ENCODE data around the gene AACS. TPM values are rescaled to one million over a fixed set of nuclear protein-coding genes. Genes with fewer than 3 reads are reported as not detected.
"Not testable (repeated sequence)": the region's sequence is repeated elsewhere in the genome, so short reads cannot be mapped to it uniquely, and the experiment has no call there.

The AACS gene
- total RNA-seq, 1 experiment from 2014 or later = 16.0 TPM

GRCh38 chr12:125074294-125074693 lies 9.1 kb downstream of the AACS start:
- not testable (repeated sequence) for DNase-seq, H3K36me3 ChIP-seq, H3K27me3 ChIP-seq, H3K4me3 ChIP-seq, H3K9me3 ChIP-seq

GRCh38 chr12:125076103-125076502 lies 10.9 kb downstream of the AACS start:
- no peaks in the 10 kb centered on the region for H3K9me3 ChIP-seq
- H3K27me3 ChIP-seq = no peaks in the 10 kb centered on the region
- H3K4me3 ChIP-seq = no peak overlapping the region
- H3K36me3 ChIP-seq = peaks cover 3% of the 10 kb centered on the region; the same call in 1 of the 2 replicates
- DNase-seq = no peak

DNA sequence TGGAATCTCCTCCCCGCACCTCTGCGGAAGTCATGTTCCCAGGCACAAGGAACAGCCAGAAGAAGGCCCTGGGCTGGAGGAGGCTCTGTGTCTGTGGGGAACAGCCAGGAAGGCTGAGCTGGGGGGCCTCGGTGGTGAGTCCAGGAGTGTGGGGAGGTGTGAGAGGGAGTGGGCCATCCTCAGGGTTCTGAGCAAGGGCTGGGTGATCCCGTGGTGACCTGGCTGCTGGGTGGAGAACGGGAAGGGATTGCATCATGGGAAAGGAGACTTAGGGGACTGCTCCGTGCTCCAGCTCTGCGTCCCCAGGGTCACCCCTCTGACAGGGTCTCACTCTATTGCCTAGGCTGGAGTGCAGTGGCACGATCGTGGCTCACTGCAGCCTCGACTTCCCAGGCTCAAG lies 13.8 kb downstream of the AACS start:
- Histone ChIP-seq H3K9me3 (no peaks in the 10 kb centered on the region), H3K36me3 (peaks cover 3% of the 10 kb centered on the region; the same call in 1 of the 2 replicates), H3K4me3 (no peak overlapping the region), H3K27me3 (no peaks in the 10 kb centered on the region)
- no peak for DNase-seq

DNA sequence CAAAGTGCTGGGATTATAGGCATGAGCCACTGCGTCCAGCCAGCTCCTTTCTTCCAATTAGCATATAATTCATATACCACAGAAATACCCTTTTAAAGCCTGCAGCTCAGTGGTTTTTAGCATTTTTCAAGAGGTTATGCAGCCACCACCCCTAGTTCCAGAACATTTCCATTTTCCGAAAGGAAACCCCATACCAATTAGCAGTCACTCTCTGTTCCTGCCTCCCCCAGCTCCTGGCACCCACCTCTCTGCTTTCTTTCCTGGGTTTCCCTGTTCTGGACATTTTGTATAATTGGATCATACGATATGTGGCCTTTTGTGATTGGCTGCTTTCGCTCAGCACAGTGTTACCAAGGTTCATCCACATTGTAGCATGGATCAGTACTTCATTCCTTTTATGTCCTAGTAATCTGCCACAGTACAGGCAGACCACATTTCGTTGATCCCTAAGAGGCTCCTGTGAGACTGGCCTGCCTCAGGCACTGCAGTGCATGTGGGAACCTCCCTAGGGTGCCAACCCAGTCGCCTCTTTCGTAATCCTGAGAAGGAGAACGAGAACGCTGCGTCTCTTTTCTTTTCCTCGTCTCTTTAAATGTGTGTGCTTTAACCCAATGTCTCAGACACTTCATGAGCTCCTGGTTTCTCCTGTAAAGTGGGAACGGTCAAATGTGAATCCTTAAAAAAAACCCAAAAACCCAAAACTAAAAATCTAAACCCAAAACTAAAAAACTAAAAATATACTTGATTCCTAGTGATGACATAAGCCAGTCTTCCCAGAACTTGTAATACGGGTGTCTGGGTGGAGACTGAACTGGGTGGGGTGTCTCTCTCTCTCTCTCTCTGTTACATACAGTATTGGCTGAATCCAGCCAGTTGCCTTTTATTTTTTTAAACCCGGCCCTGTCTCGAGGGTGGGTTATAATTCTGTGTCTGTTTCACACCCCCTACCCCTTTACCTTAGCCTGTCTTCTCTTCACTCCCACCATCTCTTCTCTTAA lies 14.7 kb downstream of the AACS start:
- Histone ChIP-seq H3K9me3 (no peaks in the 10 kb centered on the region), H3K36me3 (peaks cover 3% of the 10 kb centered on the region; the same call in 1 of the 2 replicates), H3K4me3 (no peak overlapping the region), H3K27me3 (no peaks in the 10 kb centered on the region)
- DNase-seq = no peak

GRCh38 chr12:125081427-125081826 lies 16.2 kb downstream of the AACS start:
- Histone ChIP-seq H3K4me3 (no peak overlapping the region), H3K36me3 (0 out of 2 replicates have a peak, but pooled peaks cover 2% of the 10 kb centered on the region), H3K9me3 (no peaks in the 10 kb centered on the region), H3K27me3 (no peaks in the 10 kb centered on the region)
- no peak for DNase-seq

GRCh38 chr12:125083072-125083471 lies 17.8 kb downstream of the AACS start:
- no peak for DNase-seq
- no peaks in the 10 kb centered on the region for H3K27me3 ChIP-seq
- H3K4me3 ChIP-seq = no peak overlapping the region
- no peaks in the 10 kb centered on the region for H3K36me3 ChIP-seq
- H3K9me3 ChIP-seq = no peaks in the 10 kb centered on the region

DNA sequence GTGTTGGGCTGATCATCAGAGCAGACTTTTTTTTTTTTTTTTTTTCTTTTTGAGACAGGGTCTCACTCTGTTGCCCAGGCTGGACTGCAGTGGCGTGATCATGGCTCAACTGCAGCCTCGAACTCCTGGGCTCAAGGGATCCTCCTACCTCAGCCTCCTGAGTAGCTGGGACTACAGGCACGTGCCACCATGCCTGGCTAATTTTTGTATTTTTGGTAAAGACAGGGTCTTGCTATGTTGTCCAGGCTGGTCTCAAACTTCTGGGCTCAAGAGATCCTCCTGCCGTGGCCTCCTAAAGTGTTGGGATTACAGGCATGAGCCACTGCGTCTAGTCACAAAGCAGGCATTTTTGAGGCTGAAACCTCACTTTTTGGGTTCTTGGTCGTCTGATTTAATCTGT lies 23.0 kb downstream of the AACS start:
- not testable (repeated sequence) for H3K36me3 ChIP-seq, H3K4me3 ChIP-seq, DNase-seq, H3K27me3 ChIP-seq, H3K9me3 ChIP-seq

DNA sequence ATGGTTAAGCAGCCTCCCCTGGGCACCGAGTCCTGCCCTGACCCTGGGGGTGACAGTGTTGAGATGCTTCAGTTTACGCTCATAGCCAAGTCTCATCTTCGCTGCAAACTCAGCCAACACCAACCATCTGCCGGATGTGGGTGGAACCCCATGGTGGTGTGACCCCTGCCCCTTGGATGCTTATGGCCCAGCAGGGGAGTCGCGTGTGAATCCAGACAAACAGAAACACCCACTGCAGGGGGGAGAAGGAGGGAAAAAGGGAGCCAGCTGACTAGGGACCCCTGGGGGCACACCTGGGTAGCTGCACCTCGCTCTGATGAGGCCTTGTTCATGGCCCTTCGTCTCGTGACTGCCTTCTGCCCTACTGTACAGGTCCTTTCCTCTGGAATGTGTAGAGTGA lies 23.8 kb downstream of the AACS start:
- Histone ChIP-seq H3K27me3 (no peaks in the 10 kb centered on the region), H3K36me3 (no peaks in the 10 kb centered on the region), H3K4me3 (no peak overlapping the region), H3K9me3 (no peaks in the 10 kb centered on the region)
- no peak for DNase-seq

GRCh38 chr12:125089626-125090025 lies 24.4 kb downstream of the AACS start:
- H3K9me3 ChIP-seq = no peaks in the 10 kb centered on the region
- no peak for DNase-seq
- no peak overlapping the region for H3K4me3 ChIP-seq
- no peaks in the 10 kb centered on the region for H3K27me3 ChIP-seq
- H3K36me3 ChIP-seq = no peaks in the 10 kb centered on the region

GRCh38 chr12:125090437-125090836 lies 25.2 kb downstream of the AACS start:
- H3K4me3 ChIP-seq = no peak overlapping the region
- H3K36me3 ChIP-seq = no peaks in the 10 kb centered on the region
- DNase-seq = no peak
- no peaks in the 10 kb centered on the region for H3K27me3 ChIP-seq
- no peaks in the 10 kb centered on the region for H3K9me3 ChIP-seq

DNA sequence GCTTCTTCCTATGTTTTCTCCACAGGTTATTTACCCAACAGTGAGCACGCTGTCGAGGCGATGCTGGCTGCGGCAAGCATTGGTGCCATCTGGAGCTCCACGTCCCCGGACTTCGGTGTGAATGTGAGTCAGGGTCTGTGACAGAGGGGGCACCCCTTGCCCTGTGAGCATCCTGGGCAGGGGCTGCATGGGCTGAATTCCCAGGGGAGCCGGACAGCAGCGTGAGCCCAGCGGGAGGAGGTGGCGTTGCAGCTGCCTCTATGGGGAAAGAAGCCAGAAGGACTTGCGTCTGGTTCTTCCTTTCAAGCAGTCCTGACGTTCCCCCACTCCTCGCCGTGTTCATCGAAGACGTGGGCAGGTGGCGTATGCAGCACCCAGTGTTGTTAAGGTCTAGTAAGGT lies 26.2 kb downstream of the AACS start:
- Histone ChIP-seq H3K27me3 (no peaks in the 10 kb centered on the region), H3K9me3 (no peaks in the 10 kb centered on the region), H3K4me3 (no peak overlapping the region), H3K36me3 (no peaks in the 10 kb centered on the region)
- no peak for DNase-seq

DNA sequence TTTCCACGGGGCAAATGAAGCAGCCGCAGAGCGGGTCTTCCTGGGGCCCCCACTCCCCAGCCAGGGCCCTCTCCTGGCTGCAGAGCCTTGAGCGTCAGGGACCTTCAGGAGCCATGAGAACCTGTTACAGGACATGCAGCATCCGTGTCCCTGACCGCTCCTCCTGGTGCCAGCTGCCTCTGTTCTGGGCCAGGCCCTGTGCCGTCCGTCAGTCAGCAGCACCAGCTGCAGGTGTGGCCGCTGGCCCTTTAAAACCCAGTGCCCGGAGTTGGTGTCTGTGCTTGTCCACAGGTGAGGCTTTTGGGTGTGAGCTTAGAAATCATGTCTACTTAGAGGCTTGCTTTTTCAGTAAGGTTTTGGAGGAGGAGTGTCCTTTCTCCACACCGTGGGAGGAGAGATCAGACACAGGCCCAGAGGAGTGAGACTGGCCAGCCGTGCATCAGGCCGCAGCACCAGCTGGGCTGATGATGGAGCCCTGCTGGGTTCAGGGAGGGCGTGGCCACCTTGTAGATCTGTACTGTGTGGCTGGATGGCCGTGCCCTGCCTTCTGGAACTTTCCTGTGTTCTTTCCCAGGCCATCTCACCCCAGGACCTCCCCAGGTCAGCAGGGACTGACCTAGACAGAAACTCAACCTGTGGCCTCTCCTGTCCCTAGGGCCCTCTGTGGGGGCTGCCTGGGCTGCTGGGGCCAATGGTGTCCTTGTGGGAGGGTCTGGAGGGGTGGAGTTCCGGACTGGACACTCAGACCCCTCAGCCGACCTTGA lies 27.1 kb downstream of the AACS start:
- H3K36me3 ChIP-seq = no peaks in the 10 kb centered on the region
- no peak overlapping the region for H3K4me3 ChIP-seq
- no peaks in the 10 kb centered on the region for H3K9me3 ChIP-seq
- no peaks in the 10 kb centered on the region for H3K27me3 ChIP-seq
- DNase-seq = no peak

- Histone ChIP-seq H3K27me3 (no peaks in the 10 kb centered on the region), H3K4me3 (no peak overlapping the region), H3K9me3 (no peaks in the 10 kb centered on the region), H3K36me3 (no peaks in the 10 kb centered on the region)
- DNase-seq = no peak
These were observed 27.8 kb downstream of the AACS start for GRCh38 chr12:125092872-125093680.

DNA sequence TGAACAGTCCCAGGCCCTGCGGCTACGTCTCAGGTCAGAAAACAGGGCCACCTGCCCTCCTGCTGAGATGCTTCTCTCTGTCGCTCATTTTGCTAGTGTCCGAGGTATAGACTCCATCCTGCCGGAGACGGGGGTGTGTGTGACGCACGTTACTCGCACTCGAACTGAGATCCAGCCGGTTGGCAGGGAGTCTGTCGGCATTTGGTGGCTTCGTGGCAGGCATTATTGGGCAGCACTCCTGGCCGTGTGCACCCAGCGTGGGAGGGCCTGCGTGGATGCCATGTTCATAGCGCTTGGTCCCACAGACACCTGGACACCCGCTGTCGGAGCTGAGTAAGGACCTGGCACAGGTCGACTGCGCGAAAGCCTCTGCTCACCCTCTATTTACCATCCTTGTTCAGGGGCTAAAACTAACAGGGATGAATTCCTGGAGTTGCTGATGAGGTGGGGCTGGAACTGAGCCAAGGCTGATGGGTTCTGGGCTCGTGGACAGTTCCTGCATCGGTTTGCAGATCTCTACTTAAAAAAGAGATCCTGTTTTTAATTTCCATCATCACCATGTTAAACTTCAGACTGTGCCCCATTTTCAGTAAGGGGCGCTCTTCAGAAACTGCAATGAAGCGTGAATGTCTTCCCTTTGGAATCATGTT lies 28.6 kb downstream of the AACS start:
- Histone ChIP-seq H3K36me3 (no peaks in the 10 kb centered on the region), H3K4me3 (no peak overlapping the region), H3K27me3 (no peaks in the 10 kb centered on the region), H3K9me3 (no peaks in the 10 kb centered on the region)
- DNase-seq = no peak

DNA sequence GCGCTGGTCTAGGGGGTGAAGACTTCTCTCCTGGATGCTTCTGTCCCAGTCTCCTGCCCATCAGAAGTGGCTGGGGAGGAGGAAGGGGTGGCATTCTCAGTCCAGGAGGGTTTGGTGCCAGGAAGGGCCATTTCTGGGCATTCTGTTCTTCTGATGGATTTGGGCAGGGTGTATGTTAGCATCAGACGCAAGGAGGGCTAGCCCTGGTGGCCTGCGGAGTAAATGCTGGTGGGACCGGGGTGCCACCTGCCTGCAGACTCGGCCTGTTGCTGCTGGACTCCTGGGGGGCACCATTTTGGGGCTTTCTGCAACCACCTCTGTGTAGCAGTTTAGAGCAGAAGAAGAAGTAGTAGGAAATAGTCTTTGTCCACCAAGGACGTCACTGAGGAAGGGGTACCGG lies 31.7 kb downstream of the AACS start:
- H3K4me3 ChIP-seq = no peak overlapping the region
- no peaks in the 10 kb centered on the region for H3K9me3 ChIP-seq
- no peaks in the 10 kb centered on the region for H3K27me3 ChIP-seq
- H3K36me3 ChIP-seq = no peaks in the 10 kb centered on the region
- DNase-seq = no peak

GRCh38 chr12:125097427-125097826 lies 32.2 kb downstream of the AACS start:
- Histone ChIP-seq H3K4me3 (no peak overlapping the region), H3K36me3 (no peaks in the 10 kb centered on the region), H3K27me3 (no peaks in the 10 kb centered on the region), H3K9me3 (no peaks in the 10 kb centered on the region)
- no peak for DNase-seq
